GM21619 (cell line): Measurements from ENCODE around the gene DEDD2.

Experiments used
- ATAC-seq: cut with Tn5 transposase; IDR thresholded peaks from one replicate; pipeline ENCODE4 v1.9.1; 2021; ENCODE audit not compliant: unreplicated experiment

The DEDD2 gene

GRCh38 chr19:42248270-42249148, 31.0 kb upstream of the DEDD2 start:
- ATAC-seq: no peak

GRCh38 chr19:42247640-42248199, 30.2 kb upstream of the DEDD2 start:
- no peak for ATAC-seq

- ATAC-seq: no peak
Observed at GRCh38 chr19:42246922-42247639, 29.6 kb upstream of the DEDD2 start.

- ATAC-seq: no peak
Observed at GRCh38 chr19:42246143-42246921, 28.9 kb upstream of the DEDD2 start.

GRCh38 chr19:42245231-42245630, 27.8 kb upstream of the DEDD2 start:
- ATAC-seq: no peak

- ATAC-seq: peak; percentile 37
Observed at GRCh38 chr19:42244347-42245220, 27.1 kb upstream of the DEDD2 start.

GRCh38 chr19:42242512-42243409, 25.3 kb upstream of the DEDD2 start, which contains the start of gene GSK3A:
GSK3A (minus strand) TSS chr19:42242602; CDS start chr19:42242465, 137 bp downstream.
- ATAC-seq: peak; percentile 54

GRCh38 chr19:42242069-42242511, 24.6 kb upstream of the DEDD2 start:
- peak; percentile 2 for ATAC-seq

GRCh38 chr19:42241279-42241678, 23.8 kb upstream of the DEDD2 start:
- no peak for ATAC-seq

- ATAC-seq: no peak
Observed at GRCh38 chr19:42239544-42240220, 22.2 kb upstream of the DEDD2 start.

GRCh38 chr19:42235181-42235580, 17.7 kb upstream of the DEDD2 start:
- no peak for ATAC-seq

- no peak for ATAC-seq
Observed at GRCh38 chr19:42234364-42234763, 16.9 kb upstream of the DEDD2 start.

- no peak for ATAC-seq
Observed at GRCh38 chr19:42233678-42234292, 16.3 kb upstream of the DEDD2 start.

- ATAC-seq: no peak
Observed at GRCh38 chr19:42233106-42233505, 15.6 kb upstream of the DEDD2 start.

GRCh38 chr19:42232435-42232834, 15.0 kb upstream of the DEDD2 start:
- ATAC-seq: no peak

- no peak for ATAC-seq
Observed at GRCh38 chr19:42230571-42230970, 13.1 kb upstream of the DEDD2 start.

- no peak for ATAC-seq
Observed at GRCh38 chr19:42229855-42230351, 12.4 kb upstream of the DEDD2 start.
